ENCODE measurements around the gene ARSD.
"Not testable (repeated sequence)": the region's sequence is repeated elsewhere in the genome, so short reads cannot be mapped to it uniquely, and the experiment has no call there.

The ARSD gene

GRCh38 chrX:2963449-2963848 lies 34.3 kb upstream of the ARSD start:
- not testable (repeated sequence) for H3K18ac ChIP-seq (ENCODE audit: low read length); H3K27ac ChIP-seq (ENCODE audit: low read depth, low read length); H3K4ac ChIP-seq (ENCODE audit: low read depth, low read length); H3K56ac ChIP-seq (ENCODE audit: low read length); H3K36me3 ChIP-seq (ENCODE audit: control insufficient read depth, insufficient read depth, low read length); H3K4me3 ChIP-seq (ENCODE audit: low read length); H2BK15ac ChIP-seq (replicated peaks; ENCODE audit: low read depth); H3K23ac ChIP-seq (ENCODE audit: low read length); H3K27me3 ChIP-seq (ENCODE audit: insufficient read depth, low read length, poor library complexity); H2AK5ac ChIP-seq (ENCODE audit: low read length); DNase-seq; H2BK5ac ChIP-seq (ENCODE audit: low read length); H3K79me1 ChIP-seq (ENCODE audit: low read length); H3K9ac ChIP-seq (ENCODE audit: low read length); H4K8ac ChIP-seq (ENCODE audit: low read depth, low read length); H3K4me1 ChIP-seq (ENCODE audit: control insufficient read depth, low read depth, low read length); H3K4me2 ChIP-seq (ENCODE audit: low read length); H3K79me2 ChIP-seq (ENCODE audit: control insufficient read depth, insufficient read depth, low read length); H4K5ac ChIP-seq (ENCODE audit: low read length); H2BK120ac ChIP-seq (ENCODE audit: low read depth, low read length)
- no CpG with 5 or more reads among the region's 7 CpGs for WGBS (ENCODE audit: extremely low coverage, insufficient coverage, low lambda C conversion rate)

- Histone ChIP-seq H3K36me3 (ENCODE audit: control insufficient read depth, insufficient read depth, low read length) (no peaks in the 10 kb centered on the region), H3K79me1 (ENCODE audit: low read length) (no peaks in the 10 kb centered on the region), H3K79me2 (ENCODE audit: control insufficient read depth, insufficient read depth, low read length) (no peaks in the 10 kb centered on the region), H3K27me3 (ENCODE audit: insufficient read depth, low read length, poor library complexity) (no peaks in the 10 kb centered on the region), H4K5ac (ENCODE audit: low read length) (no peak overlapping the region), H2AK5ac (ENCODE audit: low read length) (no peak overlapping the region), H3K4me1 (ENCODE audit: control insufficient read depth, low read depth, low read length) (no peaks in the 10 kb centered on the region), H2BK5ac (ENCODE audit: low read length) (no peak overlapping the region), H2BK15ac (replicated peaks; ENCODE audit: low read depth) (peak overlapping the region; percentile 78), H3K56ac (ENCODE audit: low read length) (peak overlapping the region; percentile 49), H3K4ac (ENCODE audit: low read depth, low read length) (no peak overlapping the region), H3K23ac (ENCODE audit: low read length) (no peak overlapping the region), H3K9ac (ENCODE audit: low read length) (no peak overlapping the region), H4K8ac (ENCODE audit: low read depth, low read length) (no peak overlapping the region), H3K4me2 (ENCODE audit: low read length) (no peak overlapping the region), H2BK120ac (ENCODE audit: low read depth, low read length) (no peak overlapping the region), H3K27ac (ENCODE audit: low read depth, low read length) (peak overlapping the region; percentile 6), H3K18ac (ENCODE audit: low read length) (peak overlapping the region; percentile 41), H3K4me3 (ENCODE audit: low read length) (no peak overlapping the region)
- WGBS (ENCODE audit: extremely low coverage, insufficient coverage, low lambda C conversion rate), result no CpG with 5 or more reads among the region's 11 CpGs
- DNase-seq, result no peak
These were observed 33.2 kb upstream of the ARSD start for GRCh38 chrX:2962381-2962780.

- peak; percentile 41 for DNase-seq
- H3K4me3 ChIP-seq (ENCODE audit: low read length), result no peak overlapping the region
These were observed 31.8 kb upstream of the ARSD start for GRCh38 chrX:2960861-2961515.

GRCh38 chrX:2958199-2958598 lies 29.1 kb upstream of the ARSD start:
- no peak overlapping the region for H3K18ac ChIP-seq (ENCODE audit: low read length)
- H4K8ac ChIP-seq (ENCODE audit: low read depth, low read length), result no peak overlapping the region
- no peak overlapping the region for H2BK5ac ChIP-seq (ENCODE audit: low read length)
- H4K5ac ChIP-seq (ENCODE audit: low read length), result no peak overlapping the region
- no peaks in the 10 kb centered on the region for H3K4me1 ChIP-seq (ENCODE audit: control insufficient read depth, low read depth, low read length)
- no peaks in the 10 kb centered on the region for H3K79me2 ChIP-seq (ENCODE audit: control insufficient read depth, insufficient read depth, low read length)
- no peak overlapping the region for H3K4me3 ChIP-seq (ENCODE audit: low read length)
- H3K27me3 ChIP-seq (ENCODE audit: insufficient read depth, low read length, poor library complexity), result no peaks in the 10 kb centered on the region
- no peak overlapping the region for H2BK120ac ChIP-seq (ENCODE audit: low read depth, low read length)
- no peaks in the 10 kb centered on the region for H3K79me1 ChIP-seq (ENCODE audit: low read length)
- H3K4ac ChIP-seq (ENCODE audit: low read depth, low read length), result no peak overlapping the region
- H3K56ac ChIP-seq (ENCODE audit: low read length), result no peak overlapping the region
- H3K4me2 ChIP-seq (ENCODE audit: low read length), result no peak overlapping the region
- DNase-seq, result no peak
- no CpG with 5 or more reads among the region's 9 CpGs for WGBS (ENCODE audit: extremely low coverage, insufficient coverage, low lambda C conversion rate)
- no peak overlapping the region for H2AK5ac ChIP-seq (ENCODE audit: low read length)
- H3K23ac ChIP-seq (ENCODE audit: low read length), result no peak overlapping the region
- no peak overlapping the region for H3K9ac ChIP-seq (ENCODE audit: low read length)
- no peak overlapping the region for H2BK15ac ChIP-seq (replicated peaks; ENCODE audit: low read depth)
- no peaks in the 10 kb centered on the region for H3K36me3 ChIP-seq (ENCODE audit: control insufficient read depth, insufficient read depth, low read length)
- no peak overlapping the region for H3K27ac ChIP-seq (ENCODE audit: low read depth, low read length)

More at GRCh38 chrX:2960861-2961515, 31.8 kb upstream of the ARSD start:
- H3K56ac ChIP-seq (ENCODE audit: low read length), result peak overlapping the region; percentile 60
- H3K27me3 ChIP-seq (ENCODE audit: insufficient read depth, low read length, poor library complexity), result no peaks in the 10 kb centered on the region
- no CpG with 5 or more reads among the region's 14 CpGs for WGBS (ENCODE audit: extremely low coverage, insufficient coverage, low lambda C conversion rate)
- no peak overlapping the region for H3K23ac ChIP-seq (ENCODE audit: low read length)
- H3K27ac ChIP-seq (ENCODE audit: low read depth, low read length), result peak overlapping the region; percentile 38
- no peak overlapping the region for H2AK5ac ChIP-seq (ENCODE audit: low read length)
- H3K4me2 ChIP-seq (ENCODE audit: low read length), result no peak overlapping the region
- no peaks in the 10 kb centered on the region for H3K36me3 ChIP-seq (ENCODE audit: control insufficient read depth, insufficient read depth, low read length)
- H4K5ac ChIP-seq (ENCODE audit: low read length), result no peak overlapping the region
- H3K4me1 ChIP-seq (ENCODE audit: control insufficient read depth, low read depth, low read length), result no peaks in the 10 kb centered on the region
- no peaks in the 10 kb centered on the region for H3K79me2 ChIP-seq (ENCODE audit: control insufficient read depth, insufficient read depth, low read length)
- H3K79me1 ChIP-seq (ENCODE audit: low read length), result no peaks in the 10 kb centered on the region
- no peak overlapping the region for H2BK5ac ChIP-seq (ENCODE audit: low read length)
- no peak overlapping the region for H3K9ac ChIP-seq (ENCODE audit: low read length)
- H2BK120ac ChIP-seq (ENCODE audit: low read depth, low read length), result no peak overlapping the region
- no peak overlapping the region for H4K8ac ChIP-seq (ENCODE audit: low read depth, low read length)
- no peak overlapping the region for H3K4ac ChIP-seq (ENCODE audit: low read depth, low read length)
- H2BK15ac ChIP-seq (replicated peaks; ENCODE audit: low read depth), result no peak overlapping the region
- H3K18ac ChIP-seq (ENCODE audit: low read length), result no peak overlapping the region

GRCh38 chrX:2955838-2956237 lies 26.7 kb upstream of the ARSD start:
- Histone ChIP-seq H3K27me3 (ENCODE audit: insufficient read depth, low read length, poor library complexity) (no peaks in the 10 kb centered on the region), H2AK5ac (ENCODE audit: low read length) (no peak overlapping the region), H2BK15ac (replicated peaks; ENCODE audit: low read depth) (no peak overlapping the region), H4K5ac (ENCODE audit: low read length) (no peak overlapping the region), H3K4me3 (ENCODE audit: low read length) (no peak overlapping the region), H3K56ac (ENCODE audit: low read length) (no peak overlapping the region), H3K27ac (ENCODE audit: low read depth, low read length) (no peak overlapping the region), H3K4ac (ENCODE audit: low read depth, low read length) (no peak overlapping the region), H3K4me2 (ENCODE audit: low read length) (no peak overlapping the region), H3K79me2 (ENCODE audit: control insufficient read depth, insufficient read depth, low read length) (no peaks in the 10 kb centered on the region), H4K8ac (ENCODE audit: low read depth, low read length) (no peak overlapping the region), H3K4me1 (ENCODE audit: control insufficient read depth, low read depth, low read length) (no peaks in the 10 kb centered on the region), H3K9ac (ENCODE audit: low read length) (no peak overlapping the region), H3K18ac (ENCODE audit: low read length) (no peak overlapping the region), H3K23ac (ENCODE audit: low read length) (no peak overlapping the region), H3K79me1 (ENCODE audit: low read length) (no peaks in the 10 kb centered on the region), H3K36me3 (ENCODE audit: control insufficient read depth, insufficient read depth, low read length) (no peaks in the 10 kb centered on the region), H2BK120ac (ENCODE audit: low read depth, low read length) (no peak overlapping the region), H2BK5ac (ENCODE audit: low read length) (no peak overlapping the region)
- DNase-seq, result no peak
- WGBS (ENCODE audit: extremely low coverage, insufficient coverage, low lambda C conversion rate), result no CpG with 5 or more reads among the region's 4 CpGs

GRCh38 chrX:2955281-2955680 lies 26.1 kb upstream of the ARSD start:
- Histone ChIP-seq H3K27me3 (ENCODE audit: insufficient read depth, low read length, poor library complexity) (no peaks in the 10 kb centered on the region), H2BK120ac (ENCODE audit: low read depth, low read length) (no peak overlapping the region), H3K4me3 (ENCODE audit: low read length) (no peak overlapping the region), H3K4ac (ENCODE audit: low read depth, low read length) (no peak overlapping the region), H3K56ac (ENCODE audit: low read length) (no peak overlapping the region), H3K79me1 (ENCODE audit: low read length) (no peaks in the 10 kb centered on the region), H3K36me3 (ENCODE audit: control insufficient read depth, insufficient read depth, low read length) (no peaks in the 10 kb centered on the region), H4K5ac (ENCODE audit: low read length) (no peak overlapping the region), H3K4me2 (ENCODE audit: low read length) (no peak overlapping the region), H4K8ac (ENCODE audit: low read depth, low read length) (no peak overlapping the region), H3K18ac (ENCODE audit: low read length) (no peak overlapping the region), H3K4me1 (ENCODE audit: control insufficient read depth, low read depth, low read length) (no peaks in the 10 kb centered on the region), H2AK5ac (ENCODE audit: low read length) (no peak overlapping the region), H3K23ac (ENCODE audit: low read length) (no peak overlapping the region), H2BK5ac (ENCODE audit: low read length) (no peak overlapping the region), H2BK15ac (replicated peaks; ENCODE audit: low read depth) (no peak overlapping the region), H3K27ac (ENCODE audit: low read depth, low read length) (no peak overlapping the region), H3K9ac (ENCODE audit: low read length) (no peak overlapping the region), H3K79me2 (ENCODE audit: control insufficient read depth, insufficient read depth, low read length) (no peaks in the 10 kb centered on the region)
- WGBS (ENCODE audit: extremely low coverage, insufficient coverage, low lambda C conversion rate), result no CpG with 5 or more reads among the region's 10 CpGs
- DNase-seq, result no peak

Data from mesendoderm (in vitro differentiated cells).